HG02623 (cell line): ENCODE results near the gene PCSK7.

ENCODE experiments used
- ATAC-seq: cut with Tn5 transposase; IDR thresholded peaks from one replicate; pipeline ENCODE4 v1.9.1; 2021; ENCODE audit warnings: moderate library complexity; ENCODE audit not compliant: unreplicated experiment

PCSK7 gene

GRCh38 chr11:117199916-117200812 is 31.7 kb downstream of the PCSK7 start:
- no peak for ATAC-seq

GRCh38 chr11:117199053-117199915 is 32.6 kb downstream of the PCSK7 start, which contains the start of gene TAGLN:
TSS of gene TAGLN (plus strand) at chr11:117199370. CDS start at chr11:117203014, 3,644 bp downstream.
- ATAC-seq: no peak

- ATAC-seq: no peak
Observed at GRCh38 chr11:117198613-117199012, 33.3 kb downstream of the PCSK7 start.

- no peak for ATAC-seq
Observed at GRCh38 chr11:117197516-117198456, 34.1 kb downstream of the PCSK7 start.

DNA sequence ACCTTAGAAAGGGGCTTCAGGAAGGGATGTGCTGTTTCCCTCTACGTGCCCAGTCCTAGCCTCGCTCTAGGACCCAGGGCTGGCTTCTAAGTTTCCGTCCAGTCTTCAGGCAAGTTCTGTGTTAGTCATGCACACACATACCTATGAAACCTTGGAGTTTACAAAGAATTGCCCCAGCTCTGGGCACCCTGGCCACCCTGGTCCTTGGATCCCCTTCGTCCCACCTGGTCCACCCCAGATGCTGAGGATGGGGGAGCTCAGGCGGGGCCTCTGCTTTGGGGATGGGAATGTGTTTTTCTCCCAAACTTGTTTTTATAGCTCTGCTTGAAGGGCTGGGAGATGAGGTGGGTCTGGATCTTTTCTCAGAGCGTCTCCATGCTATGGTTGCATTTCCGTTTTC is 34.9 kb downstream of the PCSK7 start:
- ATAC-seq: no peak

DNA sequence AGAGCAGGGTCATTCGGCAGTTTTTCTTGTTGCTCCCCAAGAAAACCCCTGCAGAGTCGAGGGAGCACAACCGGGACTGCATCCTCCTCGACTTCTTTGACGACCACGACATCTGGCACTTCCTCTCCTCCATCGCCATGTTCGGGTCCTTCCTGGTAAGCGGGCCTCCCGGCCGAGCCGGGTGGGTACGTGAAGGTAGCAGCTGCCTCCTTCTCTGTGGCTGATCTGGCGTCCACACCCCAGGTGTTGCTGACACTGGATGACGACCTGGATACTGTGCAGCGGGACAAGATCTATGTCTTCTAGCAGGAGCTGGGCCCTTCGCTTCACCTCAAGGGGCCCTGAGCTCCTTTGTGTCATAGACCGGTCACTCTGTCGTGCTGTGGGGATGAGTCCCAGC is 36.1 kb downstream of the PCSK7 start:
- ATAC-seq: no peak

DNA sequence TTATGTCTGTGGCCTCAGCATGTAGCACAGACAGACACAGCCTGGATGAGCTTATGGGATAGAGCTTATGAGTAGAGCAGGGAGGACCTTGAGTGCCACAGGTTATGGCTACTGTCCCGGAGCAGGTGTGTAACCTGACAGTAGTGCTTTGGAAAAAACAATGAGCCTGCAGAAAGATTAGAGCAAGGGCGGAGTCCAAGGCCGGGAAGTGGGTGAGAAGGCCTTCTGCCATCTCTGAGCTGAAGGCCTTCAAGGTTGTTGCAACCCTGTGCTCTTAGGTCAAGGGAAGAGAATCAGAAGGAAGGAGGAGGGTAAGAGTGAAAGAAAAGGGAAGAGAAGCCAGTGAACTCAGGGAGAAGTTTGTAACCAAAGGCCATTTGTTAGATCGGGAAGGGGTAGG is 36.6 kb downstream of the PCSK7 start:
- ATAC-seq: no peak

GRCh38 chr11:117194267-117194666 is 37.6 kb downstream of the PCSK7 start:
- no peak for ATAC-seq

DNA sequence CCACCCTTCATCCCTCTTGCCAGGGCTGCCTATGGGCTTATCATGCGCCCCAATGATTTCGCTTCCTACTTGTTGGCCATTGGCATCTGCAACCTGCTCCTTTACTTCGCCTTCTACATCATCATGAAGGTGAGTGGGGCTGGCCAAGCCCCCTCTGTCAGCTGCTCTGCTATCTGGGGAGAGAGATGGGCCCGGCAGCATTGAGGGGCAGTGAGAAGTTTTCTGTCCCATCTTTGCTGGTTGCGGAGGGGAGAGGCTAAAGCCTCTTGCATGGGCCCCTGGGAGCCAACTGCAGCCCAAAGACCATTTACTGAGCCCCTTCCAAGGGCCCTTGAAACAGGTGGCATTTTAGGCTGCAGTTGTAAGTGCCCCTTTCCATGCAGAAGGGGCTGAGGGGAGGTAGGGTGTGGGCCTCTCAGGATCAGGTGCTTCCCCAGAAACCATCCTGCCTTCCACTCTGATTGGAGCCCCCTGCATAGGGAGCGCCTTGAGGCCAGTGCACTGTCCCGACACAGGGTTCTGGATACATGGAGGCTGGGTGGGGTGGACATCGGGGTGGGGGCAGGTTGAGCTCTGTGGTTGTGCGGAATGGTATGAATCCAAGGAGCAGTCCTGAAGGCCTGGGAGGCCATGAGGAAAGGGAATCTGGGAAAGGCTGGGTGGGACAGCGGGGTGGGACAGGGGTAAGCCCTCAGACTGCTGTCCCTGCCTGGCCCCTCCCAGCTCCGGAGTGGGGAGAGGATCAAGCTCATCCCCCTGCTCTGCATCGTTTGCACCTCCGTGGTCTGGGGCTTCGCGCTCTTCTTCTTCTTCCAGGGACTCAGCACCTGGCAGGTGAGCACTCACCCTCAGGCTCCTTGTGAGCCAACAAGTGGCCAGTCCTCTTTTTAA is 38.5 kb downstream of the PCSK7 start:
- ATAC-seq: no peak

GRCh38 chr11:117192401-117192875 is 39.4 kb downstream of the PCSK7 start:
- no peak for ATAC-seq

DNA sequence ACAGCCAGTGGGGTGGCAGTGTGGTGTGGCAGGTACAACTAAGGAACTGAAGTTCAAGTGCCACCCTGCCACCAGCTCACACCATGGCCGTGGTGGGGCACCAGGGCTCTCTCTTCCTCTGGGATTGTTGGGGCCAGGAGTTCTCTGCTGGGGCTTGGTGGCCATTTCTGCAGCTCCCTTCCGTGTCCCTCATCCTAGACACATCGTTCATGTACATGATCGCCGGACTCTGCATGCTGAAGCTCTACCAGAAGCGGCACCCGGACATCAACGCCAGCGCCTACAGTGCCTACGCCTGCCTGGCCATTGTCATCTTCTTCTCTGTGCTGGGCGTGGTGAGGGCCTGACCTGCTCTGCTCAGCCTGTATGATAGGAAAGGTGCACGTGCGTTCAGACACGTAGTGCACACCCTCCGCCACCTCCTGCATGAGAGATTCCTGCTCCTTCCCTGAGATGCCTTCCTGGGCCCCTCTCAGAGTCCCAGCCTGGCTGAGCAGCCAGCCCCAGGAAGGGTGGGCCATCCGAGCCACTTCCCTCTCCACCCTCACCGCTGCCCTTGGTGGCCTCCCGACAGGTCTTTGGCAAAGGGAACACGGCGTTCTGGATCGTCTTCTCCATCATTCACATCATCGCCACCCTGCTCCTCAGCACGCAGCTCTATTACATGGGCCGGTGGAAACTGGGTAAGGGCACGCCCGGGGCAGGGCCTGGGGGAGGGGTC is 40.0 kb downstream of the PCSK7 start:
- no peak for ATAC-seq

DNA sequence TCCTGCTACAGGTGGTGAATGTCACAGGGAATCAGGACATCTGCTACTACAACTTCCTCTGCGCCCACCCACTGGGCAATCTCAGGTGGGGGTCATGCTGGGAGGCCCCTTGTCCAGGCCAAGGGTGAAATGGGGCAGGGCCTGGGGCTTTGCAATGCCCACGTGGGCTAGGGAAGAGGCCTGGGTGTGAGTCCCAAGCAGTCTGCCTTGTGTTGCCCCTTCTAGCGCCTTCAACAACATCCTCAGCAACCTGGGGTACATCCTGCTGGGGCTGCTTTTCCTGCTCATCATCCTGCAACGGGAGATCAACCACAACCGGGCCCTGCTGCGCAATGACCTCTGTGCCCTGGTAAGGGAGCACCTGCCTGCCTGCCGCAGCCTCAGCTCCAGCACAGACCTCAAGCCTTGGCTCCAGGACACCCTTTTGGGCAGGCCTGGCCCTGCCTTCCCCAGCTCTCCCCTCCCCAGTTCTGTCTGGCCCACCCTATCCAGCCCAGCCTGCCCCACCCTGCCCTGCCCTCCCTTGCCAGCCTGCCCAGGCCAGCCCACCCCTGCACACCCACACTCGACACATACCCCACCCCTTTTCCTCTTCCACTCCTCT is 41.8 kb downstream of the PCSK7 start:
- ATAC-seq: no peak

- no peak for ATAC-seq
Observed at GRCh38 chr11:117189191-117189940, 42.5 kb downstream of the PCSK7 start.

DNA sequence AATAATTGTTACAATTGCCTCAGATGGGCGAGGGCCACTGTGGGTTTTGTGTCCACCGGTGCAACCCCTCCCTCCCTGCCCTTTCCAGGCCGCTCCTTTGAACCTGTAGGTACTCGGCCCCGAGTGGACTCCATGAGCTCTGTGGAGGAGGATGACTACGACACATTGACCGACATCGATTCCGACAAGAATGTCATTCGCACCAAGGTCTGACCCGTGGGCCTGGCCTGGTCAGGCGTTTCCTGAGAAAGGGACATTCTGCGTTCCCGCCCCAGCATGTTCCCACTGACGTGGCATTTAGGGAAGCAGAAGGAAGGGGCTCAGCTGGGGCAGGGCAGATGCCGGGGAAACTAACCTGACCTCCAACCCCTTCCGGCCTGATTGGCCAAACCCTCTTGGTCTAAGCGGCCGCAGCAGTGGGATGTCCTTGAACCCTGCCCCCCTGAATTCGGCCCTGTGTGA is 43.2 kb downstream of the PCSK7 start:
- no peak for ATAC-seq

GRCh38 chr11:117187799-117188481 is 43.9 kb downstream of the PCSK7 start:
- no peak for ATAC-seq

- ATAC-seq: no peak
Observed at GRCh38 chr11:117187428-117187798, 44.5 kb downstream of the PCSK7 start.

- no peak for ATAC-seq
Observed at GRCh38 chr11:117187007-117187406, 44.9 kb downstream of the PCSK7 start.
